ENCODE measurements around the gene DNAJC6. TPM values are rescaled to one million over a fixed set of nuclear protein-coding genes. Genes with fewer than 3 reads are reported as not detected.

The DNAJC6 gene
- total RNA-seq, result 0.14 and 0.28 TPM in 2 replicates

DNA sequence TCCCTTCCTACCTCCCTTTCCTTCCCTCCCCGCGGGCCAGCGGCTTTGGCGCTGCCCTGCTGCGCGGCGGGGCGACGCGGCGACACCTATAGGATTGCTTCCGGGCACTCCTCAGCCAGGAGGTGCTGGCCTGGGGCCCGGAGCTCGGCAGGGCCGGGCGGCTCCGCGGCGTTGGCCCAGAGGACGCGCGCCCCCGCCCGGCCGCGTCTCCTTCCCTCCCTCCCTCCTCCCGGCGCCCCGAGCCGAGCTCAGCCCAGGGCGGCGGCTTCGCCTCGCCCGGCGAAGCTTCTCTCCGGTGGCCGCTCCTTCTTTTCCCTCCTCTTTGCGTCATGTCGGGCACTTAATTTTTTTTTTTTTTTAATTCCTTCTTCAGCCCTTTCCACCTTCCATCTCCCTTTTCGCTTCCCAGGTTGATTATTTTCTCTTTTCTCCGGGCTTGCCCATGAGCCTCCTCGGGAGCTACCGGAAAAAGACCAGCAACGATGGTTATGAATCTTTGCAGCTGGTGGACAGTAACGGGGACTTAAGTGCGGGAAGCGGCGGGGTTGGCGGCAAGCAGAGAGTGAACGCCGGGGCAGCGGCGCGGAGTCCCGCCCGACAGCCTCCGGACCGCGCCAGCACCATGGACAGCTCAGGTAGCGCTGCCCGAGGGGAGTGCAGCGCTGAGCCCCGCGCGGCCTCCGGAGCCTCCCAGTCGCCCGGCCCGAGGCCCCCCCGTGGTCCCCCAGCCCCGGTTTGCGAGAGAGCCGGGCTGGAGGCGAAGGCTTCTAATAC lies at the start of gene DNAJC6:
DNAJC6 (plus strand) TSS at position 240 of the 774 bp plus-strand sequence; CDS start at position 443, 203 bp downstream.

DNA sequence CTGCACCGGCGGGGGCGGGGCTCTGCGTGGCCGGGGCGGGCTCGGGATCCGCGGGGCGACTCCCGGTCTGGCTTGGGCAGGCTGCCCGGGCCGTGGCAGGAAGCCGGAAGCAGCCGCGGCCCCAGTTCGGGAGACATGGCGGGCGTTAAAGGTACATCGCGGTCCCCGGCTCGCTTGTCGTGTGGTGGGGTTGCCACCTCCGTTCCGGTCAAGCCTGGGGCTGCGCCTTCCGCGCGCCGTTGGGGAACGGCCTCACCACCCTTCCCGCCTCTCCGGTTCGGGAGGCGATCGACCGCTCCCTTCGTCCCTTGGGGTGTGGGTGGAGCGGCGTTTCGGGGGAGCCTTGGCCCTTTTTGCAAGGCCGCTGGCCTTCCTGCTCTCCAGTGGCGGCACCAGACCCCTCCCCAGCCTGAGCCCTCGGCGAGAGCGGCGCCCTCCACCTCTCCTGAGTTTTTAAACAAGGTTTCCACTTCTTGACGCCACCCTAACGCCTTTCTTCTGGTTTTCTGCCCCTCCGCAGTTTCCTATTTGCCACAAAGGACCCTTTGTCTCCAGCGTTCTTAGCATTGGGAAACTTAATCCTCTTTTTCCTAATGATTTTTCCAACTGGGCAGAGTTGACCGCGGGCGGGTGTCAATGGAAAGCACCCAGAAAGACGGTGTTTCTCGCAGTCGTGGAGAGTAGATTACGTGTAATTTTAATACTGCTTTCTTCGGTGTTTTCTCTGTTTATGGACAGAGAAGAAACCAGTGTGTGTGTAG lies 111.4 kb downstream of the DNAJC6 start, which contains the start of the genes LEPR and LEPROT:
LEPR (plus strand) TSS at position 79 of the 761 bp plus-strand sequence. CDS start 144,898 bp downstream, outside the sequence.
LEPROT (plus strand) TSS at position 79 of the 761 bp plus-strand sequence; CDS start at position 136, 57 bp downstream.

Other genes starting within 250 kb of the DNAJC6 start
- 16.8 and 52.7 TPM in 2 replicates for gene AK4, start 161.3 kb upstream of the DNAJC6 start, total RNA-seq
- 10.5 and 16.1 TPM in 2 replicates for gene LEPR, start 111.1 kb downstream of the DNAJC6 start, total RNA-seq
- gene LEPROT, start 111.1 kb downstream of the DNAJC6 start, total RNA-seq, result 37.4 and 37.9 TPM in 2 replicates